Activated CD4-positive, alpha-beta T cell treated with anti-CD3 and anti-CD28 coated beads for 1 hour (primary cell): ENCODE data around the gene ALAS1.
"Not testable (repeated sequence)": the region's sequence is repeated elsewhere in the genome, so short reads cannot be mapped to it uniquely, and the experiment has no call there.

ENCODE experiments used
- DNase-seq: peaks from one replicate; pipeline ENCODE4 v3.0.0-alpha.2; 2020

The ALAS1 gene

DNA sequence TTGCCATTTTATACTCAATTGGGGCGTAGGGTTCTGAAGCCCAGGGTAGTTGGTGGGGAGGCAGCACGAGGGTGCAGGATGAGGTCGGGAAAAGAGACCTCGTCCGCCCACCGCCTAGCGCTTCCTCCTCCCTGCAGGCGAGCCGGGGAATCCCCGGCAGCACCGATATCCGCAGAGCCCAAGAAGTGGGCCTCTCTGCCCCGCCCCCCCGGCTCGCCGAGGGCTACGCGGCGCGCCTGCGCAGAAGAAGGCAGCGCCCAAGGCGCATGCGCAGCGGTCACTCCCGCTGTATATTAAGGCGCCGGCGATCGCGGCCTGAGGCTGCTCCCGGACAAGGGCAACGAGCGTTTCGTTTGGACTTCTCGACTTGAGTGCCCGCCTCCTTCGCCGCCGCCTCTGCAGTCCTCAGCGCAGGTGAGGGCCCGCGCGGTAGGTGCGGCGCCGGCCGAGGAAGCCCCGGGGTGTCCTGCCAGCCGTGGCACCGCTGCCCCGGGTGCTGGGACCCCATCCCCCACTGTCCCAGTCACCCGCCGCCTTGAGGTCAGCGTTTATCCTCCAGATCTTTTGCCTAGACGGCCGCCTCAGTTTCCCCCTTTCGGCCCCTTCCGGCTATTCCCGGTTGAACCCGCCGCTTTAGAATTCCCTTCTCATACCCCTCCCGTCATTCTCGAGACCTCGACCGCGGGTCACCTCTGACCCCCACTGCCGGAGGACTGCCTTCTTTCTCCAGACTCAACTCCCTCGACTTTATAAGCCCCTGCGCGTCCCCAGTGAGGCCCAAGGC, at the start of gene ALAS1:
Gene ALAS1 (plus strand): TSS at position 319 of the 784 bp plus-strand sequence. CDS start 1,082 bp downstream, outside the sequence.
- DNase-seq = peak; percentile 91

DNA sequence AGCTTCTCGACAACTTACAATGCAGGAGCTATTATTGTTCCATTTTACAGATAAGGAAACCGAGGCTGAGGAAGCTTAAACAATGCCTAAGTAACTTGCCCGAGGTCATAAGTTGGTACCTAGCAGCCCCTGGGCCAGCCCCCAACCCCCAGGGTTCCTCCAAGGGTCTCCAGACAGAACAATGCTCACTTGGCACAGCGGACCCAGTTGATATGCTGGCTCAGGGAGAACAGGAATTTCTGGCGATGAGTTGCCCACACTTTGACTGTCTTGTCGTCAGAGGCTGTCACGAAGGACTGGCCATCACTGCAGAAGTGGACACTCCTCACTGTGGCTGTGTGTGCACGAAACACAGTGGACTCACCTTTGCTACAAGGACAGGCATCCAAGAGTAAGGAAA, 48.9 kb upstream of the ALAS1 start:
- DNase-seq = no peak

DNA sequence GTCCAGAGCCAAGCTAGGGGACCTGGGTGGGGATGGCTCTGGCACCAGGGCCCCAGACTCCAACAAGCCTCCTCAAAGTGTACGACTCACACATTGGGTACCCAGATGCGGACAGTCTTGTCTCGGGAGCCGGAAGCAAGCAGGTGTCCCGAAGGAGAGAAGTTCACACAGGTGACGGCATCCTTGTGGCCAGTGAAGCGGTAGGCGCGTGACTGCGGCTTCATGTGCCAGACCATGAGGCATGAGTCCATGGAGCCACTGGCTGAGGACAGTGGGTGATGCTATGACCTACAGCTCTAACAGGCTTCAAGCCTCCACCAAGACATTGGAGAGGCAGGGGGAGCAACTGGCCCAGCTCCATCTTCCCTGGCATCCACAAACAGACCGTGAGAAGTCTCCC, 48.2 kb upstream of the ALAS1 start:
- no peak for DNase-seq

DNA sequence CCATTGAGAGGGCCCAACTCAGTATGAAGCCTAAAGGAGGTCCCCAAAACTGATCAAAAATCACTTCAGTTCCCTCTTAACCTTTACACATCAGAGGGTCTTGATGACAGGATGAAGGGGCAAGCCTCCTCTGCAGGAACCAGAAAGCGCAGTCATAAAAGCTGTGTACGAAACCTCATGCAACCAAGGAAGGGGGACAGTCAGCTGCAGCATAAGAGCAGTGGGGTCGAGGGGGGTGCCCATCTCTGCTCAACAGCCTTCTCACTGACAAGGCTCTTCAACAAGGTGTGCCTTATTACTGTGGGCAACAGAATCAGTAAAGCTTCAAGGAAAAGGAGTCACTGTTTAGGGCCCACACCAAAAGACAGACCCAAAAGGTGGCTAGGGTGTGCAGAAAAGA, 47.6 kb upstream of the ALAS1 start:
- no peak for DNase-seq

DNA sequence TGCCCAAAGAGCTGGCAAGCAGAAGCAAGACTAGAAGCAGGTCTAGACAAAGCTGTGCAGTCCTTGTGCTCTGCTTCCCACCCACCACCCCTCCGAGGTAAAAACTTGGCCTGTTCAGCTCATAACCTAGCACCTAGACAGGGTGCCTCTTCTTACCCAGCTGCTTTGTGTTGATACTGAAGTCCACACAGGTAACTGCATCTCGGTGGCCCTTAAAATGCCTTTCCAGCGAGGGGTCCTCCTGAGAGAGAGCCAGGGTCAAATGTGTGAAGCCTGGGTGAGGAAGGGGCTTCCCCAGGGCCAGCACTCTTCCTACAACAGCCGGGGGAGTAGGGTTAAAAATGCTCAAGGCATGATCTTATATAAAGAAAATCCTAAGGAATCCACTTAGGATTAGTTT, 47.1 kb upstream of the ALAS1 start:
- no peak for DNase-seq

DNA sequence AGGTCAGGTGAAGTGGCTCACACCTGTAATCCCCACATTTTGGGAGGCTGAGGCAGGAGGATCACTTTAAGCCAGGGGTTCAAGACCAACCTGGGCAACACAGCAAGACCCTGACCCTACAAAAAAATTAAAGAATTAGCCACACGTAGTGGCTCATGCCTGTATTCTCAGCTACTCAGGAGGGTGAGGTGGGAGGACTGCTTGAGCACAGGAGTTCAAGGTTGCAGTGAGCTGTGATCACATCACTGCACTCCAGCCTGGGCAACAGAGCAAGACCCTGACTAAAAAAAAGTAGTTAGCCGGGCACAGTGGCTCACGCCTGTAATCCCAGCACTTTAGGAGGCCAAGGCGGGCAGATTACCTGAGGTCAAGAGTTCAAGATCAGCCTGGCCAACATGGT, 46.0 kb upstream of the ALAS1 start:
- DNase-seq = not testable (repeated sequence)

DNA sequence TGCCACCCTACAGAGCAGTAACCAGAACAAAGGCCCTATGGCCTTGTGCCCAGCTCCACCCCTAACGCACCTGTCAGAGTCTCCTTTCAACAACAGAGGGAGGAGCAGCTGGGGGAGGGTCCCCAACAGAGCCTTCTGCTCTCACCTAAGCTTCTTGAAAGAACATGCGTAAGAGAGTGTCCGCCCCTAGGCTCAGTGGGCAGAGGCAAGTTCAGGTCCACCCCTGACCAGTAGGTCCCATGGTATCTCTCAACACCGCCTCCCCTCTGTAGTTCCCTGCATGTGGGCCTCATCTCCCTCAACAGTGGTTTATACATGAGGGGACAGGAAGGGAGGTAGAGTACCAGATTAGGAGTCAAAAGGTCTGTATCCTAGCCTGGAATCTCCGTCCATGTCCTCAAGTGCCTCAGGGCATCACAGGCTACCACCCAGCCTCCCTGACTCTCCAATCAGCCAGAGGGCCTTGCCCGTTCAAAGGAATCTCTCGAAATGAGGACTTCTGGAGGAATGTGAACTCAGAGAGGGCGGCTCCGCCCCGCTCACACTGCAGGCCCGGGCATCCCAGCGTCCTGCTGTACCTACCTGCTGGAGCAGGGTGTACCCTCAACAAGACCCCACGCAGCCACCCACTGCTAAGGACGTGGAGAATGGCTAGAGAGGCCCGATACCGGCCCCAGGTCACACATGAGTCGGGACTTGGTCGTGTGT, 44.4 kb upstream of the ALAS1 start:
- DNase-seq = no peak

DNA sequence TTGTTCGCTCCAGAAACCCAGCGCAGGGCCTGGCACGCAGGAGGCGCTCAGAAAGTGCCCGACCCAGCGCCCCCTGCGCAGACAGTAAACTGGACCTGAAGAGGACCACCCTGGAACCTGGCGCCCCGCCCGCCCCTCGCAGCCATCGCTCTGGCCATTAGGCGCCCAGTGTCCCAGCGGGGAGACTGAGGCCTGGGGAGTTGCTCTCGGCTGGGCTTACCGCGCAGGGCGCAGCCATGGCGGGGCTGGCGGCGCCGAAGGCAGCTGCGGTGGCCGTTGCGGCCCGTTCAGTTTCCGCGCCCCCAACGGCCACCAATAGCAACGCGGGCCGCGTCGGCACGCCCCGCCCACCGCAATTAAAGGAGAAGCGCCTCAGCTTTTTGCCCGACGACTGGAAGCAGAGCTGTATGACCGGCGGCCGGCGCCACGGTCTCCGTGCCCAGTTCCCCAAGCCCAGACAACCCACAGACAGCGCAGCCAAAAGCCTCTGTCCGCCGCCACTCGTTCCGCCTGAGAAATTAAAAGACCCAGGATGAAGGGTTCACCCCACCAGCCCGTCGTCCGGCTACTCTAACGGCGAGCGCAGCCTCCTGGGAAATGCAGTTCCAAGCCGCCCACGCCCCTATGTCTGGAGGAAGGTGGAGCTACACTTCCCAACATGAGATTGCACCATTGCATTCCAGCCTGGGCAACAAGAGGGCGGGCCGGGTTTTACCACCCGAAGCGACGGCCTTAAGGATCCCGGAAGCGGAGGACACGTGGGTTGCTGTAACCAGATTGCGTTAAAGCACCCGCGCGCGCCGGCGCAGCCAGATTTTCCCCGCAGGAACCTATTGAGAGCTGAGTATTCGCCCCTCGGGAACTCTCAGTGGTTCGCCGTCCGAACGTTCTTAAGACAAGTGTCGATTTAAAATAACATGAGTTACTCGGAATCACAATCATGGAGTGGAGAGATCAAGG, 43.5 kb upstream of the ALAS1 start, which contains the start of gene POC1A:
Gene POC1A (minus strand): TSS at position 289 of the 960 bp plus-strand sequence. CDS start 51 bp downstream, at position 238.
- DNase-seq = peak; percentile 71

DNA sequence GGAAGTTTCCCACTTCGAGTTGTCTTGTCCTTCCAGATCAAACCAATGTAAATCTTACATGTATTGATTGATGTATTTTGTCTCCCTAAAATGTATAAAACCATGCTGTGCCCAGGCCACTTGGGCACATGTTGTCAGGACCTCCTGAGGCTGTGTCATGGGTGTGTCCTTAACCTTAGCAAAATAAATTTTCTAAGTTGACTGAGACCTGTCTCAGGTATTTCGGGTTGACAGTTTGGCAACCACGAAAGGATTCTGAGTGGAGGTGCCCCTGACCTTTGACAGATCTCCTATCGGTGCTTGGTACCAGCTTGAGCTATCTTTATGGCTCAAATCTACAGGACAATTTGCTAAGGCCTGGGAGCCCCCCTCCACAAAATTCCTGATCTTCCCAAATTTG, 42.0 kb upstream of the ALAS1 start:
- no peak for DNase-seq

DNA sequence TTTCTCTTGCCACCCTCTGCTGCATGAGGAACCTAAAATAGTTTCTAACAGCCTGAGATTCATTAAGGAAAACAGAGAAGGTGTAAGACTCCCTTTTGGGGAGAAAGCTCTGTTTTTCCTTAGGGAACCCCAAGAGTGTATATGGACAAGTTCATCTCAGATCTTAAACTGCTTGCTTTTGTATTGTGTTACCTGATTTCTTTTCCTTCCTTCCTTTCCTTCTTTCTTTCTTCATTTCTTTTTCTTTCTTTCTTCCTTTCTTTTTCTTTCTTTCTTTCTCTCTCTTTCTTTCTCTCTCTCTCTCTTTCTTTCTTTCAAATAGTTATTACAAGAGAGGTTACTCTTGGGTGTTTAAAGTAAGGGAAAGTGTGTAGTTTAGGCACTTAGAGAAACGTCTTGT, 38.5 kb upstream of the ALAS1 start:
- no peak for DNase-seq

DNA sequence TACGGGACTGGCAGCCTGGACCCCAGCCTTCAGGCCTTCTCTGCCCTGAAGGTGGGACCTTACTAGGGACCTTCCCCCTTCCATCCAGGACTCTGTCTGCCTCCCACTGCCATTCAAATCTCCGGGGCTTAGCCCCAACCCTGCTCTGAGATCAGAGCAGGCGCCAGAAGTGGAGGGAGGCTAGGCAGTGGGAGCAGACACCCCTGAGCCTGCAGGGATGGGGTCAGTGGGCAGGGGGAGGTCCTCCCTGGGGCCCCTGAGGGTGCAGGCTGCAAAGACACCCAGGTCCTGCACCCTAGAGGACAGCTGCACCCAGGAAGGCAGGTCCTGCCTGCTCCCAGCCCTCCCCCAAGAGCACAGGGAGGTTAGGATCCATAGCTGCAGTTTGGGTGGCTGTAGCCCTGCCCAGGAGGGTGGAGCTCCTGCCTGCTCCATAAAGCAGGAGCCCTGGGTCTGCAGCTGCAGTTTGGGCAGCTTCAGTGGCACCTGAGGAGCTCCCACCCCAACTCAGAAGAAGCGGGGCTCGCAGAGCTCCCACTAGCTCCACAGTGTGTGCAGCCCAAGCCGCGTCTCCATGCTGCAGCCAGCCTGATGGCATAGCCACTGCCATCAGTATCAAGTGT, 35.6 kb upstream of the ALAS1 start:
- no peak for DNase-seq

DNA sequence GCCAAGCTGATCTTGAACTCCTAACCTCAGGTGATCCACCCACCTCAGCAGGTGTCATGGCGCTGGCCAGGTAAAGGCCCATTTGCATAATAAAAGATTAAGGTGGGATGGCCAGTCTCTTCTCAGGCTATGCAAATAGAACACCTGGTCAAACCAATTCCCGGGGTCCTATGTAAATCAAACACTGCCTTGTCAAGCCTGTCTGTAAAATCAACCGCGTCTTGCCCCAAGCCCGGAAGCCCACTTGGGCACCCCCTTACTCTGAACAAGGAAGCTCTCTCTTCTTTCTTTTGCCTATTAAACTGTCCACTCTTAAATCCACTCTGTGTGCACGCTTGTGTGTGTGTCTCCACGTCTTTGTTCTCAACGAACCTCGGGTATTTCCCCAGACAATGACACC, 30.7 kb upstream of the ALAS1 start:
- DNase-seq = no peak

DNA sequence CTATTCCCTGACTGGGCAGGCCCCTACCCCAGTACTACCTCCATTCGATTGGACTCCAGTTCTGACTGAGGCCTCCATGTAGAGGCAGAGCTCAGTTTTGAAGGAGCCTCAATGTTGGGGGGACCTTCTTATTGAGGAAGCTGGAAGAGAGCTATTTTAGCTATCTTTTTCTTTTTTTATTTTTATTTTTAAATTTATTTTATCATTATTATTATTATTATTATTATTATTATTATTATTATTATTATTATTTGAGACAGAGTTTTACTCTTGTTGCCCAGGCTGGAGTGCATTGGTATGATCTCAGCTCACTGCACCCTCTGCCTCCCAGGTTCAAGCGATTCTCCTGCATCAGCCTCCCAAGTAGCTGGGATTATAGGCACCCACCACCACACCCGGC, 27.7 kb upstream of the ALAS1 start:
- not testable (repeated sequence) for DNase-seq

DNA sequence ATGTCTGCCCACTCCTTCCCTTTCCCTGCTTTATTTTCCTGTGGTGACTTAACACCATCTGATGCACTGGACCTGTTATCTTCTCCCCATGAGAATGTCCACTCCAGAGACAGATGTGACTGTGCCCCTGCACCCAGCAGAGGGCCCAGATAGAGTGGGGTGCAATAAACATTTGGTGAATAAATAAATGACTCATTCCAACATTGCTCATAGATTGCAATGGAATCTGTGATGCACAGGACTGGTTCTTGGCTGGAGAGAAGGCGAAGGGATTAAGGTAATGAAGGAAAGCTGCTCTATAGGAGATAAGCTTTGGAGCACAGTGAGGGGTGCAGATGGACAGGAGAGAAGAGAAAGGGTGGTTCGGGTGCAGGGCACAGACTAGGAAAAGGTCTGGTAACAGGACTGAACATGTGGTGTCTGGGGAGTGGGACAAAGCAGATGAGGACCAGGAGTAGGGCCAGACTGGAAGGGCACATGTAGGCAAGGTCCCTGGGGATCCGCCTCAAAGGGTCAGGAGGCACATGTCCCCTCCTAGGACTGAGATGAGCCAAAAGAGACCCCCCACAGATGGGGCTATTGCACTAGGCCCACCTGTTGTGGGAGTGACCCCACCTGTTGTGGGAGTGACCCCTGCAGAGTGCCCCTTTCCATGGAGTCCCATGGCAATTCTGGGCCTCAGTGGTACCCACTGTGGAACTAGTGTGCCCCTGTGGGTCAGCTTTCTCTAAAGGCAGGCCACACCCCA, 26.3 kb upstream of the ALAS1 start:
- DNase-seq = no peak

DNA sequence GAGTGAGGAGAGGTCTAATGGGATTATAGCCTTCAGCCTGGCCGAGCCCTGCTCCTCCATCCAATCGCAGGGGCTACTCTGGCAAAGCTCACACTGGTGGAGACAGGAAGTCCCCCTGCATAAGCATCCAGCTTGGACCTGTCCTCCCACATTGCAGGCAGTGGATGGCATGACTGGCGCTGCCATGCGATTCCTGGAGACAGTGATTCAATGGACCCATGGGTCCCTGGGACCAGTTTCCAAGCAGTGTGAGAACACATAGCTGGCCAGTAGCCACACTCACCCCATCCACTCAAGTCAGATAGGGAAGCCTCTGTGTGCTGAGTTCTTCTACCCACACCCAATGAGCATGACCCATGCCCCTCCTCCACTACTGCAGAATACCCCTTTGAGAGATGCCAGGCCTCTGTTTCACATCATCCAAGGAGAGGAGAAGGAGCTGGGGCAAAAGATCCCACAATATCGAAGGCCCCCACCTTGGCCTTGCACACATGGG, 25.6 kb upstream of the ALAS1 start:
- no peak for DNase-seq

DNA sequence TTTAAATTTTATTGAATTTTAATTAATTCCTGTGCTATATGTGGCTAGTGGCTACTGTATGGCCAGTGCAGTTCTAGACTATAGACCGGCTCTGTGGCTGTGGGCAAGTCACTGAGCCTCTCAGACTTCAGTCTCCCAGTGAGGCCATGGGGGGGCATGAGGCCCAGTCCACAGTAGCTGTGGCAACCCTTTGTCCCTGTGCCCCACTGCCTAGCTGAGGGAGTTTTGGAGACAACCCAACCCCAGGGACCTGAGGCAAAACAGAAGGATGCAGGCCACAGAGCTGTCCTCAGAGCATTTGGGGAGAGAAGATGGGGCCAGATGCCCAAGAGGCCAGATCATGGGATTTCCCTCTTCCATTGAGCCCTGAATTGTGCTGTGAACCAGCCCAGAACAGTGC, 24.9 kb upstream of the ALAS1 start:
- no peak for DNase-seq

DNA sequence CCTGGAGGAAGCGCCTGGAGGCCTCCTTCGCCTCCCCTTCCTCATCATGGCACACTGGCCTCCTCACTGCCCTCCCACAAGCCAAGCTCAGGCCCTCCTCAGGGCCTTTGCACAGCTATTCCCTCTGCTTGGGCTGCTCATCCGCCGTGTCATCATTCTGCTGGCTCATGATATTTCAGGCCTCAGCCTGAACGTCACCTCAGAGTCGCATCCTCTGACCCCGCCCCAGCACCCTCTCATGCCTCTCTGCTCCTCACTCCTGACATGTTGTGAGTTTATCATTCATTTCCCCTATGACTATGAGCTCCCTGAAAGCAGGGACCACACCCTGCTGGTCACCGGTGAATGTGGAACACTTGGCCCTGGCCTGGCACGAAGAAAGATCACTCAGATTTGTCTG, 23.1 kb upstream of the ALAS1 start:
- DNase-seq = no peak

DNA sequence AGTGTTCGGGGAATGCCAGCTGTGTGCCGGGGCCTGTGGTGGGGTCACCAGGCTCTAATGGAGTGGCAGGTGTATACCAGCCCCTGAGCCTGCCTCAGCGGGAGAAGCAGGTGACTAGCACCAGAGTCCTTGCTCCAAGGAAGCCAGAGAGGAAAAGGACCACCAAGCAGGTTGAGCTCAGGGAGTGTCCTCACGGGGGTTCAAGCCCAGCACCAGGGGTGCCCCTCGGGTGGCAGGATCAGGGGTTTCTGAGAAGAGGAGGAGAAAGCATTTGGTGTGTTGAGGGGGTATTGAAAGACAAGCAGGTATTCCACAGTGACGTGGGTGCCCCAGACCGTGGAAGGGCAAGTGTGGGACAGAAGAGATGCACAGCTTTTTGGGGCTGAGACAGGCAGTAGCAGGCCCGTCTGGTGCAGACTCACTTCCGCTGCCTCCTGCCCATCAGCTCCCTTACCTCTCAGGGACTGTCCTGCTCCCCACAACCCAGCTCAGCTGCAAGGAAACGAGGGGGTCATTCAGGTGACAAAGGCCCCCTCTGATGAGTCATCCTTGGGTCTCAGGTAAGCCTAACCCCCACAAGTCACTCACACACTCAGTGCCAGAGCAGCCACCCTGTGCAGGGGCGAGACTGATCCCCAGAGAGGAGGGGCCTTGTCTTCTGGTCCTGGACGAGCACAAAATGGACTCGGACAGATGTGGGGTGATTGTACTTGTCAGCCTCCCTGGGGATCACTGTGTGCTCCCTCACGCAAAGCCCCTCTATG, 22.4 kb upstream of the ALAS1 start:
- no peak for DNase-seq

DNA sequence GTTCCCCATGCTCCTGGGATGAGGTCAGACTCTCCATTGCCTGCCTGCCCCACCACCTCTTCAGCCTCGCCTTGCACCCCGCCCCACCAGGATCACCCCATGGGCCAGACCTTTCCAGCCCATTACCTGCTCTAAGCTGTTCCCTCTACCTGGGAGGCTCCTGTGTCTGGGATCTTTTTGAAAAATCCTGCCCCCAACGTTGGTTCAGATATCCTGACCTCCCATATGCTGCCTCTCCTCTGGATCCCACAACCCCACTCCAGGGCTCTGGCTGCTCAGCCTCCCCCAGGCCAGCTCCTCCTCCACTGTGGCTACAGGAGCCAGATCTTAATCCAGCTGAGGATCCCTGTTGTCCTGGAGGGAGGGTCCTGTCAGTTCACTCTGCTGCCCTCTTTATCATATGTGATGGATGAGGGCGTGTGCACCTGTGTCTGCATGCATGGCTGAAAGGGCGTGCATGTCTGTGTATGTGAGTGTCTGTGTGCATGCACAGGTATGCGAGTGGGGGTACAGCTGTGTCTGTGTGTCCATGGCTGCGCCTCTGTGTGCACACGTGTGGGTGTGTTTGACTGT, 21.7 kb upstream of the ALAS1 start:
- DNase-seq = no peak

DNA sequence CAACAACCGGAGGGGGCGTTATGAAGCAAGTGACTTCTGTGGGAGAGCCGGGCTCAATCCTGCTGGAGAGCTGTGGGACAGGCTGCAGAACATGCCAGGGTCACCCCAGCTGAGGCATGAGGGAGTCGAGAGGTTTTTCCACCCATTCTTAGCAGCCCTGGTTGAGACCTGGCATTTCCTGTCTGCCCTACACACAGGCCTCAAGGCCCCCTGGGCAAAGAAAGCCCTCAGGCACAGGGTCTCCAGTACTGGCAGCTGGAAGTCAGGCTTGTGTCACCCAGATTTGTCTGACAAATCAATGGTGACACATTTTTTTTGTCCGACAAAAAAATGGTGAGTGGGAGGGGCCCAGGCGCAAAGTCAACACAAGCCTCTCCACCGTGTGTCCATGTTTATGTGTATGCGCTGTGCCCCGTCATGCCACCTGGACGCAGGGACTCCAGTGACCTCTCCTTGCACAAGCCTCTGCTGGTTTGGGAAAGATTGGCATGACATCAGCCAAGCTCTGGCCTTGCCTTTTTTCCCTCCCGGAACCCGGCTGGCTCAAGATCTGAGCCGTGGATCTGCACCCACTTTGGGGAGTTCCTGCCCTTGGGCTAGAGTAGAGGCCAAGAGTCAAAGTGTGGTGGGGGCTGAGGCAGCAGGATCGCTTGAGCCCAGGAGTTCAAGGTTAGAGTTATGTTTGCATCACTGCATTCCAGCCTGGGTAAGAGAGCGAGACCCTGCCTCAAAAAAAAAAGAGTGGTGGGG, 20.8 kb upstream of the ALAS1 start:
- no peak for DNase-seq
